Jurkat, Clone E6-1 (cell line): Measurements from ENCODE around the gene EXOC3.

Source experiments
- DNase-seq: peaks from one replicate; pipeline ENCODE4 v3.0.0-alpha.2; 2011; ENCODE audit warnings: low read depth, low spot score
- H3K4me3 ChIP-seq: 2 replicates; pipeline ENCODE4 v1.5.1; 2011; ENCODE audit warnings: mild to moderate bottlenecking, low read length, control low read depth, moderate library complexity

Gene EXOC3

GRCh38 chr5:510521-510920, 67.5 kb downstream of the EXOC3 start:
- no peak for DNase-seq
- no peak overlapping the region for H3K4me3 ChIP-seq

GRCh38 chr5:511476-511875, 68.5 kb downstream of the EXOC3 start:
- DNase-seq: no peak
- H3K4me3 ChIP-seq: no peak overlapping the region

- no peak overlapping the region for H3K4me3 ChIP-seq
- DNase-seq: no peak
Observed at GRCh38 chr5:513216-514100, 70.5 kb downstream of the EXOC3 start.

- H3K4me3 ChIP-seq: no peak overlapping the region
- no peak for DNase-seq
Observed at GRCh38 chr5:514101-514485, 71.1 kb downstream of the EXOC3 start.

- H3K4me3 ChIP-seq: no peak overlapping the region
- no peak for DNase-seq
Observed at GRCh38 chr5:514673-515072, 71.7 kb downstream of the EXOC3 start.

DNA sequence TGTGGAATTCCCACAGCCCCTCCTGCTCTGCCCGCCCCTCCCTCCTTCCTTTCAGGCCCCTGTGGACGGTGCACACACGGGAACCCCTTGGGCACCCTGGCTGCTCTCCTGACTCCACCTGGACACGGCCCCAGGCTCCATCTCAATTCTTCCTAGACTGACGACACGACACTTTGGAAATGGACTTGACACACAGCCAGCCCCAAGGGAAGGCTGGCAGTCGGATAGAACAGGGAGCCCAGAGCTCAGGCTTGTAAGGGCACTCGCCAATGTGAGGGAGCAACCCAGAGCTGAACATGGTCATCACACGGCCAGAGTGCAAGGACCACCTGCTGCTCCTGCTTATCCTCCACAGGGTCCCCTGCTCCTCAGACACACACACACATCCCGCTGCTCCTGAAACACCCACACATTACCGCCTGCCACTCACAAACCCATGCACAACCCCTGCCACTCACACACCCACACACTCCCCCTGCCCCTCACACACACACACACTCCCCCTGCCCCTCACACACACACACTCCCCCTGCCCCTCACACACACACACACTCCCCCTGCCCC, 72.4 kb downstream of the EXOC3 start:
- no peak overlapping the region for H3K4me3 ChIP-seq
- DNase-seq: no peak

DNA sequence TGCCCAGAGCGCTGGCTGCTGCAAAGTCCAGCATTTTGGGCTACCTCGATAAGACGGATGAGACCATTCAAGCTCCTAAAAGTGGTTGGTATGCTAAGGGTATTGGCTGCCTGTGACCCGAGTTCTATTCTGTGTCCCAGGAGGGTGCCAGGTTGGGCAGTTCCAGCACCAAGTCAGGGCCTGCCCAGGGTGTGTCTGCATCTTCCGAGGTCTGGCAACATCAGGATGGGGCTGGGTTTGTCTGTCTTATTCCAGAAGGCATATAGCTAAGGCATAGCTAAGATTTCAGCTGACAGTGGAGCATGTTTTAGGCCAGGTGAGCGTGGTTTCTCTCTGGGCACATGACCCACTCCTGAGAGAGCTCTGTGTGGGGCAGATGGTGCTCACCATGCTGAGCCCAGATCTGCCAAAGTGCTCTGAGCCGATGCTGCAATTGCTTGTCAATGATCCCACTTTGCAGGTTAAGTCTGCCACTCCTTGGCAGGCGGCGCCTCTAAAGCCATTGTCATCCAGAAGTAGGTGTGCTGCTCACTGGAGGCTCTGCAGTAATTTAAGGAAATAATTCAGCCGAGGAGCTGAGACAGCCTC, 73.5 kb downstream of the EXOC3 start:
- no peak overlapping the region for H3K4me3 ChIP-seq
- DNase-seq: no peak
